ENCODE results near the gene CNOT8.

DNA sequence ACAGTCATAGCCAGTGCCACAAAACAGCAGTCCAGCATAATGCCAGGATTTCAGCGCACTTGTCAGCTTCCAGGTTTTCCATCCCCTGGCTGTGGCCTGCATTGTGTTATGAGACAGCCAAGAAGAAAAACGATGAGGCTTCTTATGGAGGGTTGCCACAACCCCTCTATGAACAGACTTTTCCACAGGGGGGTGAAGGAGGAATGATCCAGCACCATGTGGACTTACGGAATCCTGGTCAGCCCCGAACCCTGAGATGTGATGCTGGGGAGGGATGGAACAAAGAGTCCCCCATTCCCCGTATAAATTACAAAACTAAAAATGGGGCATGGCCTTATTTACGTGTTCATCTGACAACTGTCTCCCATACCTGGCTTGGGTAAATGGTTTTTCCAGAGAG is 40.6 kb upstream of the CNOT8 start:
- TF ChIP-seq EP300 (IDR thresholded peaks at IDR 0.05; ENCODE audit: low read depth): no peak
- TF ChIP-seq, protein P1, sequence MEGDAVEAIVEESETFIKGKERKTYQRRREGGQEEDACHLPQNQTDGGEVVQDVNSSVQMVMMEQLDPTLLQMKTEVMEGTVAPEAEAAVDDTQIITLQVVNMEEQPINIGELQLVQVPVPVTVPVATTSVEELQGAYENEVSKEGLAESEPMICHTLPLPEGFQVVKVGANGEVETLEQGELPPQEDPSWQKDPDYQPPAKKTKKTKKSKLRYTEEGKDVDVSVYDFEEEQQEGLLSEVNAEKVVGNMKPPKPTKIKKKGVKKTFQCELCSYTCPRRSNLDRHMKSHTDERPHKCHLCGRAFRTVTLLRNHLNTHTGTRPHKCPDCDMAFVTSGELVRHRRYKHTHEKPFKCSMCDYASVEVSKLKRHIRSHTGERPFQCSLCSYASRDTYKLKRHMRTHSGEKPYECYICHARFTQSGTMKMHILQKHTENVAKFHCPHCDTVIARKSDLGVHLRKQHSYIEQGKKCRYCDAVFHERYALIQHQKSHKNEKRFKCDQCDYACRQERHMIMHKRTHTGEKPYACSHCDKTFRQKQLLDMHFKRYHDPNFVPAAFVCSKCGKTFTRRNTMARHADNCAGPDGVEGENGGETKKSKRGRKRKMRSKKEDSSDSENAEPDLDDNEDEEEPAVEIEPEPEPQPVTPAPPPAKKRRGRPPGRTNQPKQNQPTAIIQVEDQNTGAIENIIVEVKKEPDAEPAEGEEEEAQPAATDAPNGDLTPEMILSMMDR (IDR thresholded peaks at IDR 0.05): no peak
- TF ChIP-seq POLR2A (IDR thresholded peaks at IDR 0.05): no peak
- TF ChIP-seq POLR2AphosphoS5 (IDR thresholded peaks at IDR 0.05): no peak
